Endodermal cell (in vitro differentiated cells): Measurements from ENCODE around the gene RNF220. TPM values are rescaled to one million over a fixed set of nuclear protein-coding genes. Genes with fewer than 3 reads are reported as not detected.
A peak's percentile ranks its signal among the peaks of the same experiment; 100 is the strongest.

ENCODE experiments used
- DNase-seq: peaks from one replicate; pipeline ENCODE4 v3.0.0-alpha.2; 2017
- H3K27ac ChIP-seq: 2 replicates; pipeline ENCODE4 v1.5.1; 2013; ENCODE audit warnings: mild to moderate bottlenecking, low read depth, low read length, moderate library complexity
- H3K27me3 ChIP-seq: 2 replicates; pipeline ENCODE4 v1.6.1; 2013; ENCODE audit warnings: mild to moderate bottlenecking, low read length, moderate library complexity; ENCODE audit not compliant: insufficient read depth, control insufficient read depth, poor library complexity, severe bottlenecking
- H3K36me3 ChIP-seq: 2 replicates; pipeline ENCODE4 v1.7.0; 2013; ENCODE audit warnings: mild to moderate bottlenecking, low read length, moderate library complexity; ENCODE audit not compliant: control insufficient read depth, insufficient read depth
- H3K4me1 ChIP-seq: one replicate; pipeline ENCODE4 v1.7.0; 2013; ENCODE audit warnings: low read length; ENCODE audit not compliant: control insufficient read depth, insufficient read depth
- H3K4me3 ChIP-seq: 2 replicates; pipeline ENCODE4 v1.5.1; 2013; ENCODE audit warnings: mild to moderate bottlenecking, low read length, moderate library complexity
- H3K9ac ChIP-seq: 2 replicates; pipeline ENCODE4 v1.6.1; 2013; ENCODE audit warnings: mild to moderate bottlenecking, low read length, moderate library complexity; ENCODE audit not compliant: poor library complexity, severe bottlenecking; ENCODE audit errors: extremely low read depth
- H3K9me3 ChIP-seq: 2 replicates; pipeline ENCODE4 v1.6.1; 2013; ENCODE audit warnings: mild to moderate bottlenecking, low read length, moderate library complexity; ENCODE audit not compliant: control insufficient read depth
- H3K27ac Mint-ChIP-seq: 2 replicates; pipeline ENCODE4 v1.8.0; 2020; ENCODE audit warnings: mixed read lengths
- H3K27me3 Mint-ChIP-seq: 2 replicates; pipeline ENCODE4 v1.8.0; 2021; ENCODE audit warnings: mild to moderate bottlenecking, mixed read lengths; ENCODE audit not compliant: insufficient read depth
- H3K36me3 Mint-ChIP-seq: 2 replicates; pipeline ENCODE4 v1.8.0; 2020; ENCODE audit warnings: low read depth, mixed read lengths
- H3K4me1 Mint-ChIP-seq: 2 replicates; pipeline ENCODE4 v1.8.0; 2020; ENCODE audit warnings: mixed read lengths
- H3K4me3 Mint-ChIP-seq: 2 replicates; pipeline ENCODE4 v1.8.0; 2020; ENCODE audit warnings: mild to moderate bottlenecking, moderate library complexity, mixed read lengths
- H3K9me3 Mint-ChIP-seq: 2 replicates; pipeline ENCODE4 v1.8.0; 2020; ENCODE audit warnings: mild to moderate bottlenecking, mixed read lengths
- WGBS, 2 experiments: methylation state at CpG; one replicate each; pipeline versions ENCODE4 v1.1.5 to v1.1.7; 2013; ENCODE audit warnings: missing lambda C conversion rate in 2 of 2, mixed read lengths in 1 of 2; ENCODE audit not compliant: insufficient coverage in 1 of 2, insufficient read length in 1 of 2; 5-methylcytosine and 5-hydroxymethylcytosine counted together
- total RNA-seq, 2 donors: library from RNA; stranded (reverse); fragmentation: NEBNext Ultra II Directional in 1 of 2; extraction: Animal tissue kit (Norgen Biotek cat#: 25700) in 1 of 2; gene quantifications; 2 replicates in 1 of 2; 3 replicates in 1 of 2; pipeline ENCODE4 v1.2.1, GENCODE V29; 2021
- TF ChIP-seq, protein P1 (sequence below): fragments of 200-600 bp; sonication (generic); conservative IDR thresholded peaks from 2 replicates; pipeline ENCODE4 v1.5.0; 2021; ENCODE audit warnings: antibody characterized with exemption, mild to moderate bottlenecking

Gene RNF220
- total RNA-seq, 2 donors from 2014 or later, result 94.6 to 95.5 TPM

GRCh38 chr1:44524655-44525500, 119.8 kb downstream of the RNF220 start:
- peaks cover 15% of the 10 kb centered on the region for H3K4me1 ChIP-seq
- Mint-ChIP-seq H3K27me3 (peaks cover 6% of the 10 kb centered on the region), H3K9me3 (no peaks in the 10 kb centered on the region), H3K4me3 (no peak overlapping the region), H3K36me3 (no peaks in the 10 kb centered on the region), H3K4me1 (peaks cover 15% of the 10 kb centered on the region), H3K27ac (no peak overlapping the region)
- peak overlapping the region; percentile 62 for H3K9ac ChIP-seq
- no peaks in the 10 kb centered on the region for H3K36me3 ChIP-seq
- TF ChIP-seq, protein P1, sequence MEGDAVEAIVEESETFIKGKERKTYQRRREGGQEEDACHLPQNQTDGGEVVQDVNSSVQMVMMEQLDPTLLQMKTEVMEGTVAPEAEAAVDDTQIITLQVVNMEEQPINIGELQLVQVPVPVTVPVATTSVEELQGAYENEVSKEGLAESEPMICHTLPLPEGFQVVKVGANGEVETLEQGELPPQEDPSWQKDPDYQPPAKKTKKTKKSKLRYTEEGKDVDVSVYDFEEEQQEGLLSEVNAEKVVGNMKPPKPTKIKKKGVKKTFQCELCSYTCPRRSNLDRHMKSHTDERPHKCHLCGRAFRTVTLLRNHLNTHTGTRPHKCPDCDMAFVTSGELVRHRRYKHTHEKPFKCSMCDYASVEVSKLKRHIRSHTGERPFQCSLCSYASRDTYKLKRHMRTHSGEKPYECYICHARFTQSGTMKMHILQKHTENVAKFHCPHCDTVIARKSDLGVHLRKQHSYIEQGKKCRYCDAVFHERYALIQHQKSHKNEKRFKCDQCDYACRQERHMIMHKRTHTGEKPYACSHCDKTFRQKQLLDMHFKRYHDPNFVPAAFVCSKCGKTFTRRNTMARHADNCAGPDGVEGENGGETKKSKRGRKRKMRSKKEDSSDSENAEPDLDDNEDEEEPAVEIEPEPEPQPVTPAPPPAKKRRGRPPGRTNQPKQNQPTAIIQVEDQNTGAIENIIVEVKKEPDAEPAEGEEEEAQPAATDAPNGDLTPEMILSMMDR, result no peak
- peak overlapping the region; percentile 76 for H3K4me3 ChIP-seq
- H3K27me3 ChIP-seq, result peaks cover 4% of the 10 kb centered on the region
- H3K27ac ChIP-seq, result peak overlapping the region; percentile 16
- DNase-seq, result peak; percentile 57
- 16 to 24% methylated on average over 14 to 20 of the region's 20 CpGs for WGBS, 2 experiments
- H3K9me3 ChIP-seq, result no peaks in the 10 kb centered on the region

DNA sequence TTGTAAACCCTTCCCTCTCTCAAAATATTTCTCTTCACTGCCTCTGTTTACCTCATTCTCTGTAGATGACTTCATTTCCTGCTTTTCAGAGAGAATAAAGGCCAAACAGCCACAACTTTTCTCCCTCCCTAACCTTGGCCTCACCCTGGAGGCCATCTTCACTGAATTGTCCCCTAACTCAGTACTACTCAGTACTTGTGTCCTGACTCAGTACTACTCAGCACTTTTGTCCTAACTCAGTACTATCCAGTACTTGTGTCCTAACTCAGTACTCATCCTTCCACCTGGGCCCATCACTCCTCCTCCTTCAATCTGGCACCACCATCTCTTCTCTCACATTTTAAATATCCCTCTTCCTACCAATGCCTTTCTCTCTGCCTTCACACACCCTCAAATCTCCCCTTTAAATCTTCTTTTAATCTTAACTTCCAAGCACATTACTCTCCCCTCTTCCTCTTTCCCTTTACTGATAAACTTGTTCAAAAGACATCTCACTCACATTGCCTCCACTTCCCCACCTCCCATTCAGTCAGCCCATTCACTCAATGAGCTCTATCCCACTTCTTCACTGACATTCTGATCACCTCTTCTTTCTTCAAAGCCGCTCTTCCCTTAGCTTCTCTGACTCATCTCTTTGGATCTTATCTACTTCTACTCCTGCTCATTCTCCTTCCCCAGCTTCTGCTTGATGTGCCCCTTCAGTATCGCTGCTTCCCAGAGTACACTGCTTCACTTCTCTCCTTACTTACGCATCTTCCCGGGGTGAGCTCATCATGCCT, 121.4 kb downstream of the RNF220 start:
- Mint-ChIP-seq H3K27ac (no peak overlapping the region), H3K27me3 (peaks cover 4% of the 10 kb centered on the region), H3K9me3 (no peaks in the 10 kb centered on the region), H3K36me3 (no peaks in the 10 kb centered on the region), H3K4me3 (no peak overlapping the region), H3K4me1 (peaks cover 19% of the 10 kb centered on the region)
- H3K36me3 ChIP-seq, result no peaks in the 10 kb centered on the region
- no peak overlapping the region for H3K27ac ChIP-seq
- TF ChIP-seq, protein P1, result no peak
- peaks cover 15% of the 10 kb centered on the region for H3K4me1 ChIP-seq
- no peak overlapping the region for H3K4me3 ChIP-seq
- DNase-seq, result no peak
- no peaks in the 10 kb centered on the region for H3K9me3 ChIP-seq
- WGBS, 2 experiments, result 92 to 93% methylated on average over 4 of the region's 4 CpGs
- H3K9ac ChIP-seq, result no peak overlapping the region
- H3K27me3 ChIP-seq, result peaks cover 4% of the 10 kb centered on the region

DNA sequence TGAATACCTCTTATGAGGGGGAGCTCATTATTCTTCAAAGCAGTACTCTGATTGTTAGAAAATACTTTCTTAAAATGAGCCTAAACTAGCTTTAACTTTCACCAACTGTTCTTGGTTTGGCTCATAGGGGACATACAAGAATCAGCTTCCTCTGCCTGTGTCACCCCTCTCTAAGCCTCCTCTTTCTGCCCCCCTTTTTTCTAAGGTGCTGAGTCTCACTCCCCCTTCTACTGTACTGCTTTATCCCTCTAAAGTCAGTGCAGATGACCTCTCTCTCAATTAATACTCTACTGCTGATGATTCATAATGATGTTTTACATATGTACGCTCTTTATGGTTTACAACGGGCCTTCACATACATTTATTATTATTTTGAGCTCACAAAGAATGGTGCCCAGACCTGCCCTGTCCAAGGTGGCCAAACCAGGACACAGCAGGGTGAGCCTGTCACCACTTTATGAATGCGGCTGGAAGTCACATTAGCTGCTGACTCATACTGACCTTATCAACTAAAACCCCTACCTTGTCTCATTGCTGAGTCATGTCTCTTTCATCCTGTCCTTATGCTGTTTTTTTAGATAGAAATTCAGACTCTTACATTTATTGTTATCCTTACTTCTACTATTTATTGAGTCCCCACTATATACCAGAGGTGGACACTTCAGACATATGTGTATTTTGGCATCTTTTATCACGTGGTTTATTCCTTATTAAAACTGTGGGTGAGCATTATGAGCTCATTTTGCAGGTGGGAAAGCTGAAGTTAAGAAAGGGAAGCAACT, 126.9 kb downstream of the RNF220 start:
- H3K36me3 ChIP-seq, result no peaks in the 10 kb centered on the region
- WGBS, 2 experiments, result 25 to 57% methylated on average over 2 to 4 of the region's 4 CpGs
- Mint-ChIP-seq H3K9me3 (no peaks in the 10 kb centered on the region), H3K27ac (peak overlapping the region; percentile 11), H3K27me3 (peaks cover 3% of the 10 kb centered on the region), H3K4me3 (no peak overlapping the region), H3K36me3 (no peaks in the 10 kb centered on the region), H3K4me1 (peaks cover 29% of the 10 kb centered on the region)
- H3K4me3 ChIP-seq, result no peak overlapping the region
- H3K4me1 ChIP-seq, result peaks cover 3% of the 10 kb centered on the region
- no peaks in the 10 kb centered on the region for H3K27me3 ChIP-seq
- H3K27ac ChIP-seq, result no peak overlapping the region
- no peak overlapping the region for H3K9ac ChIP-seq
- H3K9me3 ChIP-seq, result no peaks in the 10 kb centered on the region
- no peak for DNase-seq
- TF ChIP-seq, protein P1, result no peak
